ENCODE results near the gene ELMO1. TPM values are rescaled to one million over a fixed set of nuclear protein-coding genes. Genes with fewer than 3 reads are reported as not detected.

ELMO1 gene
- total and polyA plus RNA-seq, 11 donors = 6.9 to 38.6 (median 14.7) TPM

DNA sequence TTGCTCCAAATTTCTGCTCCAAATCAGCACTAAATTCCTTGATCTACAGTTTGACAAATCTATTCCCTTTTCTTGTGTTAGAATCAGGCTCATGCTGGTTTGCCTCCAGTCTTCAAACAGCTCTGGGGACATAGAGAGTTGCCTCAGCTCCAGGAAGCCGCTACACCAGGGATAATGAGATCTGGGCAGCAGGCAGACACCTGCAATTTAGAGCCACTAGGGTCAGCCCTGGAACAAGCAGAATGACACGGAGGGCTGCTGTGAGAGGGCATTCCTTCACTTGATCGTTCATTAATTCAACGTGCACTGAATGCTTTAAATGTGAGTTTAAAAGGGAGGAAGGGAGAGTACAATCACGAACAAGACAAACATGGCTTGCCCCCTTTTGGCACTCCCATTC is 3.7 kb upstream of the ELMO1 start:
- ATAC-seq (no peak), DNase-seq (no peak)
- peaks cover 0 to 20% (median 8%) of the 10 kb centered on the region in 12 donors for H3K4me1 ChIP-seq
- H3K27me3 ChIP-seq = peaks cover 0 to 18% (median 0%) of the 10 kb centered on the region in 9 donors
- H3K27ac ChIP-seq = no peak overlapping the region
- intact Hi-C loops (cut with DNase I) = no loop called here
- H3K4me3 ChIP-seq = no peak overlapping the region
- WGBS, 4 donors = 80 to 85% (median 81%) methylated on average over 5 of the region's 5 CpGs
- H3K9me3 ChIP-seq = peaks cover 0 to 7% (median 0%) of the 10 kb centered on the region in 12 donors
- H3K36me3 ChIP-seq = no peaks in the 10 kb centered on the region
- no peak for TF ChIP-seq POLR2A (IDR thresholded peaks at IDR 0.05)
- TF ChIP-seq, protein P1, sequence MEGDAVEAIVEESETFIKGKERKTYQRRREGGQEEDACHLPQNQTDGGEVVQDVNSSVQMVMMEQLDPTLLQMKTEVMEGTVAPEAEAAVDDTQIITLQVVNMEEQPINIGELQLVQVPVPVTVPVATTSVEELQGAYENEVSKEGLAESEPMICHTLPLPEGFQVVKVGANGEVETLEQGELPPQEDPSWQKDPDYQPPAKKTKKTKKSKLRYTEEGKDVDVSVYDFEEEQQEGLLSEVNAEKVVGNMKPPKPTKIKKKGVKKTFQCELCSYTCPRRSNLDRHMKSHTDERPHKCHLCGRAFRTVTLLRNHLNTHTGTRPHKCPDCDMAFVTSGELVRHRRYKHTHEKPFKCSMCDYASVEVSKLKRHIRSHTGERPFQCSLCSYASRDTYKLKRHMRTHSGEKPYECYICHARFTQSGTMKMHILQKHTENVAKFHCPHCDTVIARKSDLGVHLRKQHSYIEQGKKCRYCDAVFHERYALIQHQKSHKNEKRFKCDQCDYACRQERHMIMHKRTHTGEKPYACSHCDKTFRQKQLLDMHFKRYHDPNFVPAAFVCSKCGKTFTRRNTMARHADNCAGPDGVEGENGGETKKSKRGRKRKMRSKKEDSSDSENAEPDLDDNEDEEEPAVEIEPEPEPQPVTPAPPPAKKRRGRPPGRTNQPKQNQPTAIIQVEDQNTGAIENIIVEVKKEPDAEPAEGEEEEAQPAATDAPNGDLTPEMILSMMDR (IDR thresholded peaks at IDR 0.05) = no peak

DNA sequence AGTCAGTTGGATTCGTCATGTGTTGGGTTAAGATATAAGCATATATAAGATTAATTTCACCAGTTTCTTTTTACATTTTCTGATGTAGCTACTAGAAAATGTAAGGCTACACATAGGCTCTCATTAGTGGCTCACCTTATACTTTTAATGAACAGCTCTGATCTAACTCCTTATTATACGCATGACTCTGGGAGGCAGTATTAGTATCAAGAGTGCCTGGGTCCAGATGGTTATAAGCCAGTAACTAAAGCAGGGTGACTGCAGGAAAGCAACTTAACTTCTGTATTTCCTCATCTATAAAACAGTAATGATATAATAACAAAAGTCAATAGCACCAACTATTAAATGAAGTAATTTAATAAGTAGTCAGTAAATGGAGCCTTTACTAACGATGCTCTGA is 1.4 kb upstream of the ELMO1 start:
- intact Hi-C loops (cut with DNase I) = no loop called here
- DNase-seq = no peak

GRCh38 chr7:37449621-37450020 is 957 bp upstream of the ELMO1 start:
- peak overlapping the region in 5 of 12 donors; percentile 90 to 97 (median 91) for H3K27ac ChIP-seq
- ATAC-seq = no peak
- intact Hi-C loops (cut with DNase I) = loop anchor here in 9 of 10 donors (2.0 to 10.0 kb wide), 16 partner anchors 42 to 241 kb away; no protein-coding TSS in a partner anchor

More for the DNA sequence above, 1.4 kb upstream of the ELMO1 start:
- no peak overlapping the region for H3K4me3 ChIP-seq
- no peak overlapping the region for H3K27ac ChIP-seq
- H3K4me1 ChIP-seq = peaks cover 0 to 34% (median 14%) of the 10 kb centered on the region in 12 donors
- WGBS, 4 donors = 95 to 98% (median 96%) methylated on average over 3 of the region's 3 CpGs
- TF ChIP-seq, protein P1 (IDR thresholded peaks at IDR 0.05) = no peak
- TF ChIP-seq POLR2A (IDR thresholded peaks at IDR 0.05) = no peak
- no peak for ATAC-seq
- no peaks in the 10 kb centered on the region for H3K36me3 ChIP-seq
- H3K9me3 ChIP-seq = peaks cover 0 to 3% (median 0%) of the 10 kb centered on the region in 12 donors
- H3K27me3 ChIP-seq = peaks cover 0 to 18% (median 0%) of the 10 kb centered on the region in 9 donors

DNA sequence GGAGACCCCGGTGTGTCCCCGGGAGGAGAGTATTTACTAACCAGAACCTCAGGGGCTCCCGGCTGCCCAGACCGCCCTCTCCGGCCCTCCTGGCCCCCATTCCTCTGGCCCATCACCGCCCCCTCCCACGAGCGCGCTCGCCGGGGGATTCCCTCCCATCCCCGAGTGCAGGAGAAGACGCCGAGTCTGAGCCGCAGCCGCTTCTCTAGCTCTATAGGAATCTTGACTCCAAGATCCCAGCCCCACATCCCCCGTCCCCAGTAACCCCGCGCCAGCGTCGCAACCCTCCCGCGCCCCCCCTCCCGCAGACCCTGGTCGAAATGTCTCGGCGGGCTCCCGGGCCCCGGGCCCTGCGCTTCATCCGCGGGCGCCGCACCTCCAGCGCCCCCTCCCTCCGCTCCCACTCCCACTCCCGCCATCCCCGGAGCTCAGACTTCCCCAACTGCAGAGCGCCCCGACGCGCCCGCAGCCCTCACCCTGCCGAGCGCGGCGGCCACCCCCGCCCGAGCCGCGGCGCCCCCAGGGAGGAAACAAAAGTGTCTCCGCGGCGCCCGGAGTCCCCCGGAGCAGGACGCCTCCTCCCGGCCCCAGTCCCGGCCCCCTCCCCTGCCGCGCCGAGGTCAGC is 541 bp downstream of the ELMO1 start:
- TF ChIP-seq, protein P1 (IDR thresholded peaks at IDR 0.05) = no peak
- no peak for TF ChIP-seq POLR2A (IDR thresholded peaks at IDR 0.05)
- Histone ChIP-seq H3K4me3 (peak overlapping the region; percentile 68 to 95 (median 86)), H3K4me1 (peaks cover 0 to 53% (median 18%) of the 10 kb centered on the region in 12 donors), H3K27me3 (peaks cover 0 to 18% (median 0%) of the 10 kb centered on the region in 9 donors), H3K36me3 (no peaks in the 10 kb centered on the region), H3K9me3 (no peaks in the 10 kb centered on the region), H3K27ac (peak overlapping the region; percentile 83 to 97 (median 93))
- peak; percentile 6 to 57 (median 38) for ATAC-seq
- intact Hi-C loops (cut with DNase I) = loop anchor here in 9 of 10 donors (1.0 to 10.0 kb wide), 17 partner anchors 41 to 239 kb away; no protein-coding TSS in a partner anchor
- DNase-seq = peak; percentile 33 to 79 (median 51)
- 0 to 1% (median 1%) methylated on average over 14 to 63 of the region's 63 CpGs for WGBS, 4 donors

More at GRCh38 chr7:37449621-37450020, 957 bp upstream of the ELMO1 start:
- no peaks in the 10 kb centered on the region for H3K36me3 ChIP-seq
- DNase-seq = no peak
- peaks cover 0 to 18% (median 0%) of the 10 kb centered on the region in 9 donors for H3K27me3 ChIP-seq
- peak overlapping the region in 9 of 12 donors; percentile 68 to 95 (median 86) for H3K4me3 ChIP-seq
- peaks cover 0 to 38% (median 14%) of the 10 kb centered on the region in 12 donors for H3K4me1 ChIP-seq
- WGBS, 4 donors = 21 to 36% (median 25%) methylated on average over 5 of the region's 5 CpGs
- H3K9me3 ChIP-seq = peaks cover 0 to 3% (median 0%) of the 10 kb centered on the region in 12 donors
- TF ChIP-seq, protein P1 (IDR thresholded peaks at IDR 0.05) = no peak
- TF ChIP-seq POLR2A (IDR thresholded peaks at IDR 0.05) = no peak

All from heart left ventricle (tissue), 16 donors.